ENCODE measurements around the gene P2RX1.

The P2RX1 gene

DNA sequence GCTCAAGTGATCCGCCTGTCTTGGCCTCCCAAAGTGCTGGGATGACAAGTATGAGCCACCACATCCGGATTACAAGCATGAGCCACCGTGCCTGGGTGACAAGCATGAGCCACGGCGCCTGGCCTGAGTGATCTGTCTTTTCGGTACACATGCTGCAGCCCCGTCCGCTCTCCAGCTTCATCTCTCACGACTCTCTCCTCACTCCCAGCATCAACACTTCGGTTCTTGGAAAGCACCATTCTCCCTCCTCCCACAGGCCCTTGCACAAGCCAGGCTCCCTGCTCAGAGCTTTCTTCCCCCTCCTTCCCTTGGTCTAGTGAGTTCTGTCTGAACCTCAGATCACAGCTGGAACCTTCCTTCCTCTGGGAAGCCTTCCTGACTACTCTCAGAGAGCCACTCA lies 63.7 kb downstream of the P2RX1 start:
- Histone ChIP-seq H3K9me3 (ENCODE audit: insufficient read depth, low read length) (no peaks in the 10 kb centered on the region), H3K79me2 (ENCODE audit: insufficient read depth, low read length) (no peaks in the 10 kb centered on the region), H3K9me2 (replicated peaks; ENCODE audit: insufficient read depth, low read length) (no peaks in the 10 kb centered on the region), H3F3A (ENCODE audit: insufficient read depth) (no peaks in the 10 kb centered on the region), H3K4me2 (ENCODE audit: low read depth, low read length, poor library complexity, severe bottlenecking) (no peak overlapping the region), H2AFZ (ENCODE audit: low read depth, low read length, severe bottlenecking) (no peak overlapping the region), H4K20me1 (ENCODE audit: low read depth, low read length) (no peaks in the 10 kb centered on the region), H3K27ac (ENCODE audit: low read depth, low read length) (no peak overlapping the region), H3K9ac (ENCODE audit: low read length) (no peak overlapping the region), H3K27me3 (ENCODE audit: low read length) (no peaks in the 10 kb centered on the region), H3K4me3 (ENCODE audit: insufficient read depth, low read length, poor library complexity, severe bottlenecking) (no peak overlapping the region), H3K36me3 (ENCODE audit: low read length) (no peaks in the 10 kb centered on the region)
- TF ChIP-seq EZH2phosphoT487 (conservative IDR thresholded peaks at IDR 0.05; ENCODE audit: low read length) = no peak
- TF ChIP-seq, protein P1, sequence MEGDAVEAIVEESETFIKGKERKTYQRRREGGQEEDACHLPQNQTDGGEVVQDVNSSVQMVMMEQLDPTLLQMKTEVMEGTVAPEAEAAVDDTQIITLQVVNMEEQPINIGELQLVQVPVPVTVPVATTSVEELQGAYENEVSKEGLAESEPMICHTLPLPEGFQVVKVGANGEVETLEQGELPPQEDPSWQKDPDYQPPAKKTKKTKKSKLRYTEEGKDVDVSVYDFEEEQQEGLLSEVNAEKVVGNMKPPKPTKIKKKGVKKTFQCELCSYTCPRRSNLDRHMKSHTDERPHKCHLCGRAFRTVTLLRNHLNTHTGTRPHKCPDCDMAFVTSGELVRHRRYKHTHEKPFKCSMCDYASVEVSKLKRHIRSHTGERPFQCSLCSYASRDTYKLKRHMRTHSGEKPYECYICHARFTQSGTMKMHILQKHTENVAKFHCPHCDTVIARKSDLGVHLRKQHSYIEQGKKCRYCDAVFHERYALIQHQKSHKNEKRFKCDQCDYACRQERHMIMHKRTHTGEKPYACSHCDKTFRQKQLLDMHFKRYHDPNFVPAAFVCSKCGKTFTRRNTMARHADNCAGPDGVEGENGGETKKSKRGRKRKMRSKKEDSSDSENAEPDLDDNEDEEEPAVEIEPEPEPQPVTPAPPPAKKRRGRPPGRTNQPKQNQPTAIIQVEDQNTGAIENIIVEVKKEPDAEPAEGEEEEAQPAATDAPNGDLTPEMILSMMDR (IDR thresholded peaks at IDR 0.05; ENCODE audit: insufficient read depth, low read length, poor library complexity, severe bottlenecking) = no peak

DNA sequence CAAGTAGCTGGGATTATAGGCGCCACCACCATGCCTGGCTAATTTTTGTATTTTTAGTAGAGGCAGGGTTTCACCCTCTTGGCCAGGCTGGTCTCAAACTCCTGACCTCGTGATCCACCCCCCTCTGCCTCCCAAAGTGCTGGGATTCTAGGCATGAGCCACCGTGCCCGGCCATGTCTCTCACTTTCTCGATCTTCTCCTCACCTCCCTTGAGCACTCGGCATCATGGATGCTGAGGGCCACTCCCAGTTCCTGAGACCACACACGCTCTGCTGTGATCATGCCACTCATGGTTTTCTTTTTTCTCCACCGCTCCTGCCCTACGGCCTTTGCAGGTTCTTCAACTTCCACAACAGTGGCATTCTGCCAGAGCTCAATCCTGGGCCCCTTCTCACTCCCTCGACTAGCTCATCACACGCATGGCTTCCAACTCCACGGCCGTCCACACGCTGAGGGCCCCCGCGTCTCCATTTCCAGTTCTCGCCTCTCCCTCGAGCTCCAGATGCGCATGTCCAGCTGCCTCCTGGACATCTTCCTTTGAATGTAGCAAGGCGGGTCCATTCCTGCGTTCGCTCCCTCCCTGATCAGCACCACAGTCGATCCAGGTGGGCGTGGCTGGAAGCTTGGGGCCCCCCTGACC lies 64.7 kb downstream of the P2RX1 start:
- Histone ChIP-seq H3K27ac (ENCODE audit: low read depth, low read length) (no peak overlapping the region), H3K4me2 (ENCODE audit: low read depth, low read length, poor library complexity, severe bottlenecking) (no peak overlapping the region)

DNA sequence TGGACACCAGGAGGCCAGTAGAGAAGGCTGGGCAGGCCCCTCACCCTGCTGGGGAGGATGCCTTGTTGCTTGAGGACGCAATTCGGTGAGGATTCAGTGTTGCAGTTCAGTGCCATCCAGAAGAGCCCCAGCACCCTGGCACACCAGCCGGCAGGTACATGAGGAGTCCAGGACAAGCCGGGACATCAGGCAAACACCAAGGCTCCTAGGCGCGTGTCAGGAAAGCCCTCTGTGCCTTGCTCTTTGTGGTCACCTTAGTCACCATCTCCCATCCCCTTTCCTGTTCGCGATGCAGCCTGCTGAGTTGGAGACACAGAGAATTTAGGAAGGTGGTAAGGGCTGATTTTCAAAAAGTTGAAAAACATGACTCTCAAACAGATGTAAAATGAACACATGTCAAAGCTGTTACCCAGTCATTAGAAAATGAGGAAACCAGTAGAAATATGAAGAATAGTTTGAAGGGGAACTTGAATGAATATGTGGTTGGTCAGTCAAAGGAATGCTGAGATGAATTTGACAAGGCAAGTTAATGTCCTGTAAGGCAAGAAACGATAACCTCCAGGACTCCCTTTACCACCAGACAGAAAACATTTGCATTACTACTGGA lies 67.9 kb downstream of the P2RX1 start:
- Histone ChIP-seq H3F3A (ENCODE audit: insufficient read depth) (0 out of 2 replicates have a peak, but pooled peaks cover 5% of the 10 kb centered on the region), H2AFZ (ENCODE audit: low read depth, low read length, severe bottlenecking) (no peak overlapping the region), H4K20me1 (ENCODE audit: low read depth, low read length) (no peaks in the 10 kb centered on the region), H3K4me2 (ENCODE audit: low read depth, low read length, poor library complexity, severe bottlenecking) (no peak overlapping the region), H3K27me3 (ENCODE audit: low read length) (no peaks in the 10 kb centered on the region), H3K9me2 (replicated peaks; ENCODE audit: insufficient read depth, low read length) (no peaks in the 10 kb centered on the region), H3K27ac (ENCODE audit: low read depth, low read length) (no peak overlapping the region), H3K79me2 (ENCODE audit: insufficient read depth, low read length) (peaks cover 19% of the 10 kb centered on the region), H3K4me3 (ENCODE audit: insufficient read depth, low read length, poor library complexity, severe bottlenecking) (no peak overlapping the region), H3K9me3 (ENCODE audit: insufficient read depth, low read length) (no peaks in the 10 kb centered on the region), H3K9ac (ENCODE audit: low read length) (no peak overlapping the region), H3K36me3 (ENCODE audit: low read length) (no peaks in the 10 kb centered on the region)
- no peak for TF ChIP-seq EZH2phosphoT487 (conservative IDR thresholded peaks at IDR 0.05; ENCODE audit: low read length)
- TF ChIP-seq, protein P1 (IDR thresholded peaks at IDR 0.05; ENCODE audit: insufficient read depth, low read length, poor library complexity, severe bottlenecking) = no peak

More for the DNA sequence above, 64.7 kb downstream of the P2RX1 start:
- no peak overlapping the region for H2AFZ ChIP-seq (ENCODE audit: low read depth, low read length, severe bottlenecking)
- H3K27me3 ChIP-seq (ENCODE audit: low read length) = no peaks in the 10 kb centered on the region
- no peaks in the 10 kb centered on the region for H3K9me2 ChIP-seq (replicated peaks; ENCODE audit: insufficient read depth, low read length)
- no peaks in the 10 kb centered on the region for H3F3A ChIP-seq (ENCODE audit: insufficient read depth)
- H3K4me3 ChIP-seq (ENCODE audit: insufficient read depth, low read length, poor library complexity, severe bottlenecking) = no peak overlapping the region
- TF ChIP-seq EZH2phosphoT487 (conservative IDR thresholded peaks at IDR 0.05; ENCODE audit: low read length) = no peak
- TF ChIP-seq, protein P1 (IDR thresholded peaks at IDR 0.05; ENCODE audit: insufficient read depth, low read length, poor library complexity, severe bottlenecking) = no peak
- H3K9ac ChIP-seq (ENCODE audit: low read length) = no peak overlapping the region
- no peaks in the 10 kb centered on the region for H4K20me1 ChIP-seq (ENCODE audit: low read depth, low read length)
- H3K9me3 ChIP-seq (ENCODE audit: insufficient read depth, low read length) = no peaks in the 10 kb centered on the region
- no peaks in the 10 kb centered on the region for H3K36me3 ChIP-seq (ENCODE audit: low read length)
- H3K79me2 ChIP-seq (ENCODE audit: insufficient read depth, low read length) = no peaks in the 10 kb centered on the region
